IPS-NIHi7 (cell line): Measurements from ENCODE around the gene ZFPM1.

Experiments
- DNase-seq: peaks from one replicate; pipeline ENCODE4 v3.0.0; 2012; ENCODE audit warnings: mixed read lengths; ENCODE audit errors: extremely low spot score

Gene ZFPM1

GRCh38 chr16:88448461-88449266, 4.4 kb upstream of the ZFPM1 start:
- no peak for DNase-seq

GRCh38 chr16:88449267-88449561, 3.9 kb upstream of the ZFPM1 start:
- DNase-seq: no peak

- DNase-seq: no peak
Observed at GRCh38 chr16:88451586-88452481, 1.2 kb upstream of the ZFPM1 start.

- DNase-seq: peak; percentile 98
Observed at GRCh38 chr16:88452482-88453216, 431 bp upstream of the ZFPM1 start.

- no peak for DNase-seq
Observed at GRCh38 chr16:88453611-88454522, 787 bp downstream of the ZFPM1 start.

- DNase-seq: no peak
Observed at GRCh38 chr16:88454523-88454947, 1.5 kb downstream of the ZFPM1 start.

- peak; percentile 55 for DNase-seq
Observed at GRCh38 chr16:88455610-88456355, 2.7 kb downstream of the ZFPM1 start.

GRCh38 chr16:88456356-88457292, 3.5 kb downstream of the ZFPM1 start:
- no peak for DNase-seq

- DNase-seq: no peak
Observed at GRCh38 chr16:88458039-88458772, 5.1 kb downstream of the ZFPM1 start.

- no peak for DNase-seq
Observed at GRCh38 chr16:88458773-88459235, 5.7 kb downstream of the ZFPM1 start.

GRCh38 chr16:88459366-88460073, 6.4 kb downstream of the ZFPM1 start:
- no peak for DNase-seq

GRCh38 chr16:88460496-88461330, 7.6 kb downstream of the ZFPM1 start:
- DNase-seq: no peak

- DNase-seq: peak; percentile 86
Observed at GRCh38 chr16:88461331-88462269, 8.5 kb downstream of the ZFPM1 start.

GRCh38 chr16:88462396-88462795, 9.3 kb downstream of the ZFPM1 start:
- no peak for DNase-seq

GRCh38 chr16:88463411-88463810, 10.3 kb downstream of the ZFPM1 start:
- no peak for DNase-seq
